Prostate gland (tissue), 2 donors: ENCODE measurements around the gene TNS1. TPM values are rescaled to one million over a fixed set of nuclear protein-coding genes. Genes with fewer than 3 reads are reported as not detected.
A peak's percentile ranks its signal among the peaks of the same experiment; 100 is the strongest.

ENCODE experiments used
- DNase-seq: peaks from one replicate; pipeline ENCODE4 v3.0.0-alpha.2; 2019; ENCODE audit warnings: low spot score
- H3K27ac ChIP-seq, 2 donors: fragments of 200-600 bp; sonication (generic); 2 replicates each; pipeline ENCODE4 v1.5.1; 2017 to 2019
- H3K27me3 ChIP-seq: fragments of 200-600 bp; sonication (generic); replicated peaks from 2 replicates; pipeline ENCODE4 v1.5.1; 2019; ENCODE audit not compliant: insufficient read depth
- H3K36me3 ChIP-seq, 2 donors: fragments of 200-600 bp; sonication (generic); 1 replicate in 1 of 2; 2 replicates in 1 of 2; pipeline versions ENCODE4 v1.5.1 to v1.8.1; 2017 to 2019
- H3K4me1 ChIP-seq: fragments of 200-600 bp; sonication (generic); replicated peaks from 2 replicates; pipeline ENCODE4 v1.5.1; 2019
- H3K4me3 ChIP-seq, 2 donors: fragments of 200-600 bp; sonication (generic); 2 replicates each; pipeline ENCODE4 v1.5.1; 2017 to 2019
- H3K9me3 ChIP-seq: fragments of 200-600 bp; sonication (generic); 2 replicates; pipeline ENCODE4 v1.5.1; 2017
- POLR2A ChIP-seq: fragments of 450-650 bp; IDR thresholded peaks from one replicate; pipeline ENCODE4 v1.6.1; 2016; ENCODE audit warnings: antibody characterized with exemption, mild to moderate bottlenecking
- POLR2AphosphoS5 ChIP-seq: sonication (generic); formaldehyde crosslinking; IDR thresholded peaks from one replicate; pipeline ENCODE4 v1.6.1; 2017; ENCODE audit warnings: antibody characterized with exemption
- WGBS: methylation state at CpG from one replicate; pipeline ENCODE4 v1.1.5; 2018; 5-methylcytosine and 5-hydroxymethylcytosine counted together
- intact Hi-C: fragments of 100-400 bp; cut with DNase I; formaldehyde crosslinking; loops from one replicate; pipeline ENCODE4 v1.14.2; 2022
- total RNA-seq, 2 donors: library from RNA; depleted of rRNA; stranded (reverse); fragments of >200 nt; gene quantifications; one replicate each; pipeline ENCODE4 v1.1.0, GENCODE V29; 2016
- TF ChIP-seq, protein P1 (sequence below), 4 experiments: fragments of 200-600 bp in 2 of 4; fragments of 450-650 bp in 2 of 4; sonication (generic) in 2 of 4; IDR thresholded peaks; 1 replicate in 3 of 4; 2 replicates in 1 of 4; pipeline ENCODE4 v1.5.1; 2016 to 2019; ENCODE audit warnings: antibody characterized with exemption in 4 of 4, mild to moderate bottlenecking in 2 of 4, moderate library complexity in 2 of 4

TNS1 gene
- total RNA-seq, 2 donors from 2014 or later = 238 to 659 TPM

DNA sequence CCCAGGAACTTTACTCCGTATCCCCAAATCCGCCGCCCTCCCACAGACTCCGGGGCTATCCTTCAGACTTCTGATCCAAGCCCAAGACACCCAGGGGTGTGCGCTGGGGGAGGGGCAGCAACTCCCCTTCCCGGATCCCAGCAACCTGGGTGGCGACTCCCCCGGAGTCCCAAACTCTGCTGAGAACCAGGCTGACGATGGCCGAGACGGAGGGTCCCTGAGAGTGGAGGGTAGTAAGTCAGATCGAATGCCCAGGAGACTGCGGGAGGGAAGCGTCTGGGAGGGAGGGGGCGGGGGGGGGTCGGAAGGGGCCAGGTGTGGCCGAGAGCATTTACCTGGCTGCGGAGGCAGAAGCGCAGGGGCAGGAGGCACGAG lies 7.0 kb upstream of the TNS1 start:
- Histone ChIP-seq H3K4me3 (peak overlapping the region; percentile 40 to 47), H3K27me3 (no peaks in the 10 kb centered on the region), H3K4me1 (no peaks in the 10 kb centered on the region), H3K27ac (peak overlapping the region; percentile 55 to 63), H3K9me3 (no peaks in the 10 kb centered on the region), H3K36me3 (no peaks in the 10 kb centered on the region)
- 5% methylated on average over 19 of the region's 20 CpGs for WGBS
- intact Hi-C loops = no loop called here
- TF ChIP-seq, protein P1, sequence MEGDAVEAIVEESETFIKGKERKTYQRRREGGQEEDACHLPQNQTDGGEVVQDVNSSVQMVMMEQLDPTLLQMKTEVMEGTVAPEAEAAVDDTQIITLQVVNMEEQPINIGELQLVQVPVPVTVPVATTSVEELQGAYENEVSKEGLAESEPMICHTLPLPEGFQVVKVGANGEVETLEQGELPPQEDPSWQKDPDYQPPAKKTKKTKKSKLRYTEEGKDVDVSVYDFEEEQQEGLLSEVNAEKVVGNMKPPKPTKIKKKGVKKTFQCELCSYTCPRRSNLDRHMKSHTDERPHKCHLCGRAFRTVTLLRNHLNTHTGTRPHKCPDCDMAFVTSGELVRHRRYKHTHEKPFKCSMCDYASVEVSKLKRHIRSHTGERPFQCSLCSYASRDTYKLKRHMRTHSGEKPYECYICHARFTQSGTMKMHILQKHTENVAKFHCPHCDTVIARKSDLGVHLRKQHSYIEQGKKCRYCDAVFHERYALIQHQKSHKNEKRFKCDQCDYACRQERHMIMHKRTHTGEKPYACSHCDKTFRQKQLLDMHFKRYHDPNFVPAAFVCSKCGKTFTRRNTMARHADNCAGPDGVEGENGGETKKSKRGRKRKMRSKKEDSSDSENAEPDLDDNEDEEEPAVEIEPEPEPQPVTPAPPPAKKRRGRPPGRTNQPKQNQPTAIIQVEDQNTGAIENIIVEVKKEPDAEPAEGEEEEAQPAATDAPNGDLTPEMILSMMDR (IDR thresholded peaks at IDR 0.05) = no peak
- TF ChIP-seq POLR2AphosphoS5 (no peak), POLR2A (no peak)
- DNase-seq = no peak

DNA sequence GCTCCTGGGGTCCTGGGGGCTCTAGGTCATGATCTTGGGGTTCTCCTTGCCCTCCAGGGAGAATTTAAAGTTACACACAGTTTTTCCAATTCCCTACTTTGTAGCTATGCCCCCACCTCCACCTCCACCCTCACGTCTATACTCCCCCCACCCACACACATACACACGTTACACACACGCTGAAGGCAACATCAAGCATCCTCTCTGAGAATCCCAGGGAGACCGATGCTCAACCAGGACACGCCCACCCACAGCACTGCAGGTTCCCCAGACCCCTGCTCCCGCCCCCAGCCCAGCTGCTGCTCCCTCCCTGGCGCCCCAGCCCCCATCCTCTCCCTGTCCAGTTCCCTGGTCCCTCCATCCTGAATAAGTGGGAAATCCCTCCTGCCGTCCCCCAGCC lies 6.4 kb upstream of the TNS1 start:
- WGBS = 22% methylated on average over 8 of the region's 8 CpGs
- intact Hi-C loops = no loop called here
- DNase-seq = no peak
- Histone ChIP-seq H3K9me3 (no peaks in the 10 kb centered on the region), H3K4me3 (peak overlapping the region; percentile 40 to 47), H3K4me1 (no peaks in the 10 kb centered on the region), H3K36me3 (no peaks in the 10 kb centered on the region), H3K27ac (peak overlapping the region; percentile 55 to 63), H3K27me3 (no peaks in the 10 kb centered on the region)
- TF ChIP-seq POLR2A (no peak), POLR2AphosphoS5 (no peak)
- TF ChIP-seq, protein P1 (IDR thresholded peaks at IDR 0.05) = no peak

DNA sequence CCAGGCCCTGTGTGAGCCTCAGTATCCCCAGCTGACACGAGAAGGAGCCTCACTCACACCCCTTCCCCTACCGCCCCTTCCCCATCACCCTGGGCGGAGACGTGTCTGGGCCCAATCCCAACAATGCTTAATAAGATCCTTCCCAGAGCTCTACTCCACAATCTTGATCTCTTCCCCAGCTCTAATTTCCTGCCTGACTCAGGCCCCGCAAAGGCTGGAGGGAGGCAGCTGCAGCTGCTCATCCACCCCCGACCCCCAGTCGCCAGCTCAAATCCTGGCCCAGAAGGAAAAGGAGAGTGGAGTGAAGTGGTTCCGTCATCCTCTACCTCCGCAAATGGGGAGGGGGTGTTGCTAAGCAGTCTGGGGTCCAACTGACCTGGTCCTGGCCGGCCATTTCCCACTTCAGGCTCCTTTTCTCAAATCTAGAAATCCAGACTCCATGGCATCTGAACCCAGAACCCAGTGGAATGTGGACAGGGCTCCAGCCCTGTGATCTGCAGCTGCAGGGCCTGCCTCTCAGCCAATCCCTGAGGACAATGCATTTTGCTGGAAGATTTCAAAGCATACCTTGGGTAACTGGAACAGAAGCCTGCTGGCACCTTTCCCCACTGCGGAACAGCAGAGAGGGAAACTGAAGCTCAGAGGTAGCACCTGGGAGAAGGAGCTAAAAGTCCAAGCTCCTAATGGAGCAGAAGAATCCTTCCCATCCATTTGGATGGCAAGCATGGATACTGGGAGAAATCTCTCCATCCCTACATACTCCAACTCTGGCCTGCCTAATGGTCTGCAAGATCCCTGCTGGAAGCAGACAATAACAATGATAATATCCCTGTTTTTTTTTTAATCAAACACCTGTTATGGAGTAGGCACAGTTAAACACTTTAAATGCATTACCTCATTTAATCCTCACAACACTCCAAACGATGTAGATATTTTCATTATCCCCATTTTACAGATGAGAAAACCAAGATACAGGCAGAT lies 5.6 kb upstream of the TNS1 start:
- Histone ChIP-seq H3K4me1 (no peaks in the 10 kb centered on the region), H3K4me3 (no peak overlapping the region), H3K27ac (no peak overlapping the region), H3K27me3 (no peaks in the 10 kb centered on the region), H3K36me3 (no peaks in the 10 kb centered on the region), H3K9me3 (no peaks in the 10 kb centered on the region)
- 62% methylated on average over 12 of the region's 12 CpGs for WGBS
- no peak for DNase-seq
- intact Hi-C loops = no loop called here
- TF ChIP-seq, protein P1 (IDR thresholded peaks at IDR 0.05) = no peak
- TF ChIP-seq POLR2A (no peak), POLR2AphosphoS5 (no peak)

DNA sequence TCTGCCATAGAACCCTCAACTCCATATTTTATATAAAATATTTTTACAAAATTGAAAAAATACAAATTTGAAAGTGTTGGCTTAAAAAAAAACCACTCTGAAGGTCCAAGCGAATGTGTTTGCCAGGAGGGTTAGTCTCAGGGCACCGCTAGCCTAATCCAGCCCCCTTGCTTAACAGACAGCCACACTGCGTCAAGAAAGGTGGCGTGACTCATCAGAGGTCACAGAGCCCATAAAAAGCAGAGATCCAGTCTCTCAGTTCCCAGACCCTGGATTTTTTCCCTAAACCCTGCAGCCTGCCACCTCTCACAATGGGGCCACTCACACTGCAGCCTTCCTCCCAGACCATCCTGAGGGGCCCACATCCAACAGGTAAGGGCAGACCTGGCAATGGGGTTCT lies 3.9 kb upstream of the TNS1 start:
- TF ChIP-seq POLR2A (no peak), POLR2AphosphoS5 (no peak)
- TF ChIP-seq, protein P1 (IDR thresholded peaks at IDR 0.05) = no peak
- Histone ChIP-seq H3K27ac (peak overlapping the region in 1 of 2 donors; percentile 22), H3K4me1 (no peaks in the 10 kb centered on the region), H3K9me3 (no peaks in the 10 kb centered on the region), H3K36me3 (no peaks in the 10 kb centered on the region), H3K27me3 (no peaks in the 10 kb centered on the region), H3K4me3 (no peak overlapping the region)
- intact Hi-C loops = no loop called here
- DNase-seq = no peak
- WGBS = 67% methylated on average over 4 of the region's 4 CpGs

DNA sequence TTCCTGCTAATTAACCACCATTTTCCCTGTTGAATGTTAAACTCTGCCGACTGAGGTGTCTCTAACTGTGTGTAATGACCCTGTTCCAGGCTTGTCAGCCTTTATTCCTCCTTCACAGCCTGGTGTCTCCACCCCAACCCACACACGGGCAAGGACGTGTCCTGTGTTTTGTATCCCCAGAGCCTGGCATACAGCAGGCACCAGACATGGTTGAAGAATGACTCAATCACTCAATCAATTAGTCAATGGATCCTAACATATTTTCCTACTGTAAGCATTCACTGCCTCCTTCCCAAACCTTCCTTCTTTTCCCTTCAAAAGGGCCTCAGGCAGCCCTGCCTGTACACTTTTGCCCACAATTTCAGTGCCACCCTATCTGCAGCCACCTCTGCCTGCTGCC lies 2.7 kb upstream of the TNS1 start:
- peak overlapping the region; percentile 2 to 64 for H3K27ac ChIP-seq
- no peak for DNase-seq

More for the DNA sequence above, 2.7 kb upstream of the TNS1 start:
- TF ChIP-seq POLR2A (no peak), POLR2AphosphoS5 (no peak)
- TF ChIP-seq, protein P1 (IDR thresholded peaks at IDR 0.05) = no peak
- Histone ChIP-seq H3K36me3 (no peaks in the 10 kb centered on the region), H3K4me1 (no peaks in the 10 kb centered on the region), H3K4me3 (no peak overlapping the region), H3K9me3 (no peaks in the 10 kb centered on the region), H3K27me3 (no peaks in the 10 kb centered on the region)
- intact Hi-C loops = no loop called here
- WGBS = 74% methylated on average over 3 of the region's 3 CpGs
